HK-2 (cell line): ENCODE results near the gene UBTD2.

Experiments
- DNase-seq: peaks from one replicate; pipeline ENCODE4 v3.0.0-alpha.2; 2018; ENCODE audit not compliant: unreplicated experiment

Gene UBTD2

DNA sequence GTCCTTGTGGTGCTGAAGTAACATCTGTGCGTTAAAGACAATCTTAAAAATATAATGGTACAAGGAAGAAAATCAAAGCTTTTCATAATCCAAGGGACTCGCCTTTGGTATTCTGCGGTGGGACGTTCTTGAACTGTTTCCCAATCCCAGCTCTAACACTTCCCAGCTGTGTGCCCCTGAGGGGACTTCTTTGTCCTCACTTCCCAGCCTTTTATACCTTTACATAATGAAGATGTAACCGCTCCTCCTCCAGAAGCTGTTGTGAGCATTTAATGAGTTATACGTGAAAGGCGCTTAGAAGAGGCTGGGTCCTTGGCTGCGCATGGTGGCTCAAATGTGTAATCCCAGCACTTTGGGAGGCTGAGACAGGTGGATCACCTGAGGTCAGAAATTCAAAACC lies 112.4 kb downstream of the UBTD2 start:
- DNase-seq: no peak

DNA sequence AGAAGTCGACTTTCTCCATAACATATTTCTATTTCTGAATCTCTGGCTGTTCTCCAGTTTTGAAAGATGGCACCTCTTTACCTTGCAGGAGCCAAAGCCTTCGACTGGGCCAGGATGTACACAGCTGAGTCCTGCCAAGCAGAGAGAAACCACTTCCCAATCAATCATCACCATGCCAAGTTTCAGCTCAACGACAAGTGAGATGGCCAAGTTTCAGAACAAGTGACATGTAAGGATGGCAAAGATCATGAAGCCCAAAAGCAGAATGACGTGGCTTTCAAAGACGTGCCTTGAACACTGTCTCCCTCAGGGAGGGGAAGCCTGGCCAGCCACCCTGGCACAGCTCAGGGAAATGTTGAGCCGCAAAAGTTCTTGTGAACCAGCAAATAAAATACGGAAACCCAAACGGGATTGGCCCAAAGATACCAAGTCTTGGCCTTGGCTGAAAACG lies 113.3 kb downstream of the UBTD2 start:
- DNase-seq: no peak

DNA sequence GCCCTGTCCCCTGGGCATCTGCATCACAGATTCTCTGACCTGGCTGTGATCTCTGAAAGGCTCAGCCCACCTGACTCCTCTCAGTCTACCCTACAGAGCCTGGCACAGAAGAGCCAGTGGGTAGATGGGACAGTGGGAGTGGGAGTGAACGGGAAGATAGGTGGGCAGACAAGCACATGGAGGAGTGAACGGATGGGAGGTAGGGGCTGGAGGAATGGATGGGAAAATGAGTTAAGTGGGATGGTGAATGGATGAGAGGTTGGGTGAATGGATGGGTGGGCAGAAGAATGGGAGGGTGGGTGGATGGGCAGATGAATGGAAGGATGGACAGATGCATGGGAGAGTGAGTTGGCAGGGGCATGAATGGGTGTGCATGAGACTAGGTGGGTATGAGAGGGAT lies 114.3 kb downstream of the UBTD2 start:
- no peak for DNase-seq

- DNase-seq: no peak
Observed at GRCh38 chr5:172168311-172168710, 115.3 kb downstream of the UBTD2 start.

DNA sequence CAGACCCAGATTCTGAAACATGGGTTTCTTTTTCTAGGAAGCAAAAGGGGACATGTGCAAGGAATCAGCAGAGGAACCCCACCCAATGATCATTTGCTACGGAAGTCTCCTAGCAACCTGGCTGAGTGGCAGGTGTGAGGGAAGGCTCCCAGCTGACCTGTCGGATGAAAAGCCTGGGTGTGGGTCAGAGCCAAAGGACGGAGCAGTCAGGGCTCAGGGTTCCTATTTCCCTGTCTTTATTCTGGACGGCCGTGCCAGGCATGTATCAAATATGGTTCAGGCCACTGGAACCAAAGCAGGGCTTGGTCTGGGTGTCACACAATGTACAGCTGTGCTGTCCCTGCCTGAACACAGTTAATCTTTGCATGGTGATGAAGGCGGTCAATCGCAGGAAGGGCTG lies 115.7 kb downstream of the UBTD2 start:
- no peak for DNase-seq

GRCh38 chr5:172166030-172166826 lies 117.3 kb downstream of the UBTD2 start:
- DNase-seq: no peak

- DNase-seq: no peak
Observed at GRCh38 chr5:172165465-172165864, 118.1 kb downstream of the UBTD2 start.

DNA sequence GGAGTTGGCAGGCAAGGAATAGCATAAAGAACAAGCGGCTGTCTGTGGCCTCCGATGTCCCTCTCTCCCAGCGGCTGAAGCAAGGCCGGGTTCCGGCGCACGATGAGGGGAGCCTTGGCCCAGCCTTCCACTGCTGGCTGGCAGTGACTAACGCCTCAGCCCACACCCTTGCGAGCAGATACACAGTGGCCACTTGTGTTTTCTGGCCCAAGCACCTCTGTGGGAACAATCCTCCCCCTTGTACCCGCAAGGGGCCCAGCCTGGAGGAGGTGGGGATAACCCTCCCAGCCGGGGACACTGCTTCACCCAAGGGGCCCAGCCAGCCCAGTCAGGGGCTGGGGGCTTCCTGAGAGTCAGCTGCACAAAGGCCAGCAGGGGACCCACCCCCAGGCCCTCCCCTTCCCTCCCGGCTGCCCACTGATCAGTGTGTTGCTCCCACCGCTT lies 118.8 kb downstream of the UBTD2 start:
- DNase-seq: no peak

DNA sequence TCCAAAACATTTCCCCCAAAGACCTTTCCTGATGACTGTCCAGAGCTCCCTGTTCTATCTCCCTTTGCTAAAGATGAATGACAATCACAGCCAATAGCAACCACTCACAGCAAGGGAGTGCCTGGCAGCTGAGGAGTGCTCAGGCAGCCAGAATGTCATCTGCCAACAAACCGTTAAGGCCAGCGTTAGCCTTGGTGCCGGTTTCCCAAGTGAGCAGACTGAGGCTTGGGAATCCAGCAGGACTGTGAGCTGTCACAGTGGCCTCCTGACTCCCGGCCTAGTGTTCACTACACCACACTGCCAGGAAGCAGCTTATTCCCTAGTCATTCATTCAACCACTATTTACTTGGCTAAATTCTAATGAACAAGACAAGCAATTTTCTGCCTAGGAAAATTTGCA lies 120.2 kb downstream of the UBTD2 start:
- no peak for DNase-seq

DNA sequence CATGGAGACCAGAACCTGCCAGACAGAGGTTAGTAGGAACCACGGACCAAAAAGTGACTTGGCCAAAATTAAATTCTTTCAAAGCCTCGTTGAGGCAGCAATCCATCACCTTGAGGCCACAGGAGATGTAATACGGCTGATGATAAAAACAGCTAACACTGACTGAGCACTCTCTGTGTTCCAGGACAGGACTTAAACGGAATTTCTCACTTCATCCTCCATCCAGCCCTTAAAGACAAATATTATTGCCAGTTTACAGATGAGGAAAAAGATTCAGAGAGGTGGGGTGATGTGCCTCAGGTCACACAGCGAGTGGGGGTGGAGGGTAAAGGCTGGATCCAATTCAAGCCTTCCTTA lies 120.6 kb downstream of the UBTD2 start:
- DNase-seq: no peak

- no peak for DNase-seq
Observed at GRCh38 chr5:172162323-172162986, 121.1 kb downstream of the UBTD2 start.

DNA sequence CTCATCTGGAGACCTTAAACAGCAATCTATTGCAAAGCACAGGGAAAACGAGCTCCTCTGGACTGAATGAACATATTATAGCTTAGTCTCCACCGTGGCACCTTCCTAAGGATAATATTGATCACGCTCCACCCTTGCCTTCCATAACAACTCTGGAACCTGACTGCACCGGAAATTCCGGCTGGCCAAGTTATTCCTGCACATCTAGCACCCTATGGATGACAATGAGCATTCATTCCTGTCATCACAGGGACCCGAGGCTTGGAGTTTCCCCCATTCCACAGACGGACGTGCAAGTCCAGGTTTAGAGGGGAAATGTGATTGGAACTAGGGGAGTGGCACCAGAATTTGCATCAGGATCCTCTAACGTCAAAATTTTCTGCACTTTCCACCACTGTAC lies 123.1 kb downstream of the UBTD2 start:
- no peak for DNase-seq
